ENCODE data around the gene SLC6A3. TPM values are rescaled to one million over a fixed set of nuclear protein-coding genes. Genes with fewer than 3 reads are reported as not detected.
A peak's percentile ranks its signal among the peaks of the same experiment; 100 is the strongest.

The SLC6A3 gene
- total and polyA plus RNA-seq, 2 of the 13 experiments (the other 11 are each of a cell fraction or from before 2014, with no cell fraction given) = 0.01 TPM; not detected in 1

DNA sequence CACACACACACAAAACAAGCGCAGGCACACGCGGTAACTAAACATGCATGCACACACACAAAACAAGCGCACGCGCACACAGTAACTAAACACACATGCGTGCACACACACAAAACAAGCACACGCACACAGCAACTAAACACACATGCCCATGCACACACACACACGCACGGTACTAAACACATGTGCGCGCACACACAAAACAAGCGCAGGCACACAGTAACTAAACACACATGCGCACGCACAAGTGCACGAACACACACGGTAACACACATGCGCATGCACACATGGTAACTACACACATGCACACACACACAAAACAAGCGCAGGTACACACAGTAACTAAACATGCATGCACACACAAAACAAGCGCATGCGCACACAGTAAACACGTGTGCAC lies 19.9 kb upstream of the SLC6A3 start:
- Histone ChIP-seq H3K4me3 (replicated peaks in 1 of 3; ENCODE audit: insufficient read depth in 1 of 3, low read depth in 2 of 3, low read length in 3 of 3) (no peak overlapping the region), H3K9me3 (ENCODE audit: low read length) (no peaks in the 10 kb centered on the region), H3K9ac (ENCODE audit: insufficient read depth, low read depth, low read length) (no peak overlapping the region), H3K36me3 (replicated peaks in 1 of 2; ENCODE audit: control insufficient read depth in 1 of 2, insufficient read depth in 2 of 2, low read length in 2 of 2) (peaks cover 12 to 26% of the 10 kb centered on the region in 2 experiments; a peak in 4 of 5 replicates), H3K4me1 (ENCODE audit: insufficient read depth, low read length) (peaks cover 5% of the 10 kb centered on the region), H3K4me2 (ENCODE audit: low read depth, low read length) (no peak overlapping the region), H4K20me1 (ENCODE audit: insufficient read depth, low read length) (peaks cover 7% of the 10 kb centered on the region; the same call in 1 of the 2 replicates), H2AFZ (ENCODE audit: low read length) (no peak overlapping the region), H3K27me3 (ENCODE audit: control insufficient read depth in 1 of 2, insufficient read depth in 2 of 2, low read length in 2 of 2) (no peaks in the 10 kb centered on the region), H3K79me2 (ENCODE audit: insufficient read depth, low read length) (no peaks in the 10 kb centered on the region), H3K27ac (ENCODE audit: extremely low read length, insufficient read depth, low read length) (no peak overlapping the region)
- FAIRE-seq (no peak), ATAC-seq (no peak), DNase-seq (ENCODE audit: low spot score) (no peak)
- ChIA-PET POLR2A (no interaction called here), CTCF (ENCODE audit: low intra/inter-chr PET ratio, low total read pairs) (no interaction called here)
- intact Hi-C loops (cut with micrococcal nuclease; ENCODE audit: unreplicated experiment) = no loop called here
- TF ChIP-seq, protein P1, sequence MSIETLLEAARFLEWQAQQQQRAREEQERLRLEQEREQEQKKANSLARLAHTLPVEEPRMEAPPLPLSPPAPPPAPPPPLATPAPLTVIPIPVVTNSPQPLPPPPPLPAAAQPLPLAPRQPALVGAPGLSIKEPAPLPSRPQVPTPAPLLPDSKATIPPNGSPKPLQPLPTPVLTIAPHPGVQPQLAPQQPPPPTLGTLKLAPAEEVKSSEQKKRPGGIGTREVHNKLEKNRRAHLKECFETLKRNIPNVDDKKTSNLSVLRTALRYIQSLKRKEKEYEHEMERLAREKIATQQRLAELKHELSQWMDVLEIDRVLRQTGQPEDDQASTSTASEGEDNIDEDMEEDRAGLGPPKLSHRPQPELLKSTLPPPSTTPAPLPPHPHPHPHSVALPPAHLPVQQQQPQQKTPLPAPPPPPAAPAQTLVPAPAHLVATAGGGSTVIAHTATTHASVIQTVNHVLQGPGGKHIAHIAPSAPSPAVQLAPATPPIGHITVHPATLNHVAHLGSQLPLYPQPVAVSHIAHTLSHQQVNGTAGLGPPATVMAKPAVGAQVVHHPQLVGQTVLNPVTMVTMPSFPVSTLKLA (IDR thresholded peaks at IDR 0.05) = peak; percentile 58
- TF ChIP-seq TOPORS (CRISPR knock-in tag; IDR thresholded peaks at IDR 0.05) = no peak
- no TSS peak for BruUV-seq (replicated peaks)
- in situ Hi-C loops (cut with HindIII; ENCODE audit: extremely low pct_ligation_motif_present, low pct_unique_long_range_greater_than_20kb) = no loop called here
- 98% methylated on average over 22 of the region's 22 CpGs for WGBS (ENCODE audit: low lambda C conversion rate)

DNA sequence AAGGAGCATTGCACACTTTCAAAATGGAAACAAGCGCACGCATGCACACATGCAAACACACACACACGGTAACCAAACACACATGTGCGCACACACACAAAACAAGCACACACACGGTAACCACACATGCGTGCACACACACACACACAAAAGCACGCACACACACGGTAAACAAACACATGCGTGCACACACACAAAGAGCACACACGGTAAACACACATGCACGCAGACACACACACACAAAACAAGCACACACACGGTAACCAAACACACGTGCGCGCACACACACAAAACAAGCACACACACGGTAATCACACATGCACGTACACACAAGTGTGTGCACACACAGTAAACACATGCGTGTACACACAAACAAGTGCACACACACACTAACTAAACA lies 19.3 kb upstream of the SLC6A3 start:
- in situ Hi-C loops (cut with HindIII; ENCODE audit: extremely low pct_ligation_motif_present, low pct_unique_long_range_greater_than_20kb) = no loop called here
- FAIRE-seq = no peak
- peaks cover 7% of the 10 kb centered on the region; the same call in 1 of the 2 replicates for H4K20me1 ChIP-seq (ENCODE audit: insufficient read depth, low read length)
- TF ChIP-seq, protein P2, sequence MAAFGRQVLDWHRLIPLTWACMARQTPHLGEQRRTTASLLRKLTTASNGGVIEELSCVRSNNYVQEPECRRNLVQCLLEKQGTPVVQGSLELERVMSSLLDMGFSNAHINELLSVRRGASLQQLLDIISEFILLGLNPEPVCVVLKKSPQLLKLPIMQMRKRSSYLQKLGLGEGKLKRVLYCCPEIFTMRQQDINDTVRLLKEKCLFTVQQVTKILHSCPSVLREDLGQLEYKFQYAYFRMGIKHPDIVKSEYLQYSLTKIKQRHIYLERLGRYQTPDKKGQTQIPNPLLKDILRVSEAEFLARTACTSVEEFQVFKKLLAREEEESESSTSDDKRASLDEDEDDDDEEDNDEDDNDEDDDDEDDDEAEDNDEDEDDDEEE (CRISPR knock-in tag; IDR thresholded peaks at IDR 0.05) = no peak
- TF ChIP-seq, protein P1 (IDR thresholded peaks at IDR 0.05) = peak; percentile 81
- TF ChIP-seq POLR2A (IDR thresholded peaks at IDR 0.05; ENCODE audit: insufficient read depth in 1 of 2, low read depth in 2 of 2, low read length in 2 of 2) (peak in 1 of 2 experiments; percentile 5; a peak in 1 of 4 replicates), TARDBP (CRISPR knock-in tag; IDR thresholded peaks at IDR 0.05) (peak; percentile 61), ARHGAP35 (CRISPR knock-in tag; IDR thresholded peaks at IDR 0.05; ENCODE audit: borderline replicate concordance) (no peak)
- TF ChIP-seq, protein P3, sequence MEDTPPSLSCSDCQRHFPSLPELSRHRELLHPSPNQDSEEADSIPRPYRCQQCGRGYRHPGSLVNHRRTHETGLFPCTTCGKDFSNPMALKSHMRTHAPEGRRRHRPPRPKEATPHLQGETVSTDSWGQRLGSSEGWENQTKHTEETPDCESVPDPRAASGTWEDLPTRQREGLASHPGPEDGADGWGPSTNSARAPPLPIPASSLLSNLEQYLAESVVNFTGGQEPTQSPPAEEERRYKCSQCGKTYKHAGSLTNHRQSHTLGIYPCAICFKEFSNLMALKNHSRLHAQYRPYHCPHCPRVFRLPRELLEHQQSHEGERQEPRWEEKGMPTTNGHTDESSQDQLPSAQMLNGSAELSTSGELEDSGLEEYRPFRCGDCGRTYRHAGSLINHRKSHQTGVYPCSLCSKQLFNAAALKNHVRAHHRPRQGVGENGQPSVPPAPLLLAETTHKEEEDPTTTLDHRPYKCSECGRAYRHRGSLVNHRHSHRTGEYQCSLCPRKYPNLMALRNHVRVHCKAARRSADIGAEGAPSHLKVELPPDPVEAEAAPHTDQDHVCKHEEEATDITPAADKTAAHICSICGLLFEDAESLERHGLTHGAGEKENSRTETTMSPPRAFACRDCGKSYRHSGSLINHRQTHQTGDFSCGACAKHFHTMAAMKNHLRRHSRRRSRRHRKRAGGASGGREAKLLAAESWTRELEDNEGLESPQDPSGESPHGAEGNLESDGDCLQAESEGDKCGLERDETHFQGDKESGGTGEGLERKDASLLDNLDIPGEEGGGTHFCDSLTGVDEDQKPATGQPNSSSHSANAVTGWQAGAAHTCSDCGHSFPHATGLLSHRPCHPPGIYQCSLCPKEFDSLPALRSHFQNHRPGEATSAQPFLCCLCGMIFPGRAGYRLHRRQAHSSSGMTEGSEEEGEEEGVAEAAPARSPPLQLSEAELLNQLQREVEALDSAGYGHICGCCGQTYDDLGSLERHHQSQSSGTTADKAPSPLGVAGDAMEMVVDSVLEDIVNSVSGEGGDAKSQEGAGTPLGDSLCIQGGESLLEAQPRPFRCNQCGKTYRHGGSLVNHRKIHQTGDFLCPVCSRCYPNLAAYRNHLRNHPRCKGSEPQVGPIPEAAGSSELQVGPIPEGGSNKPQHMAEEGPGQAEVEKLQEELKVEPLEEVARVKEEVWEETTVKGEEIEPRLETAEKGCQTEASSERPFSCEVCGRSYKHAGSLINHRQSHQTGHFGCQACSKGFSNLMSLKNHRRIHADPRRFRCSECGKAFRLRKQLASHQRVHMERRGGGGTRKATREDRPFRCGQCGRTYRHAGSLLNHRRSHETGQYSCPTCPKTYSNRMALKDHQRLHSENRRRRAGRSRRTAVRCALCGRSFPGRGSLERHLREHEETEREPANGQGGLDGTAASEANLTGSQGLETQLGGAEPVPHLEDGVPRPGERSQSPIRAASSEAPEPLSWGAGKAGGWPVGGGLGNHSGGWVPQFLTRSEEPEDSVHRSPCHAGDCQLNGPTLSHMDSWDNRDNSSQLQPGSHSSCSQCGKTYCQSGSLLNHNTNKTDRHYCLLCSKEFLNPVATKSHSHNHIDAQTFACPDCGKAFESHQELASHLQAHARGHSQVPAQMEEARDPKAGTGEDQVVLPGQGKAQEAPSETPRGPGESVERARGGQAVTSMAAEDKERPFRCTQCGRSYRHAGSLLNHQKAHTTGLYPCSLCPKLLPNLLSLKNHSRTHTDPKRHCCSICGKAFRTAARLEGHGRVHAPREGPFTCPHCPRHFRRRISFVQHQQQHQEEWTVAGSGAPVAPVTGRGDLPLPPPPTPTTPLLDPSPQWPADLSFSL (CRISPR knock-in tag; IDR thresholded peaks at IDR 0.05) = peak; percentile 32; the same call in 1 of the 2 replicates

More for the DNA sequence above, 19.3 kb upstream of the SLC6A3 start:
- intact Hi-C loops (cut with micrococcal nuclease; ENCODE audit: unreplicated experiment) = no loop called here
- Histone ChIP-seq H3K9me3 (ENCODE audit: low read length) (no peaks in the 10 kb centered on the region), H3K27me3 (ENCODE audit: control insufficient read depth in 1 of 2, insufficient read depth in 2 of 2, low read length in 2 of 2) (no peaks in the 10 kb centered on the region), H3K9ac (ENCODE audit: insufficient read depth, low read depth, low read length) (no peak overlapping the region), H3K4me3 (replicated peaks in 1 of 3; ENCODE audit: insufficient read depth in 1 of 3, low read depth in 2 of 3, low read length in 3 of 3) (no peak overlapping the region), H2AFZ (ENCODE audit: low read length) (no peak overlapping the region), H3K79me2 (ENCODE audit: insufficient read depth, low read length) (no peaks in the 10 kb centered on the region), H3K4me1 (ENCODE audit: insufficient read depth, low read length) (no peaks in the 10 kb centered on the region), H3K4me2 (ENCODE audit: low read depth, low read length) (no peak overlapping the region), H3K36me3 (replicated peaks in 1 of 2; ENCODE audit: control insufficient read depth in 1 of 2, insufficient read depth in 2 of 2, low read length in 2 of 2) (peaks cover 9 to 22% of the 10 kb centered on the region in 2 experiments; a peak in 4 of 5 replicates), H3K27ac (ENCODE audit: extremely low read length, insufficient read depth, low read length) (no peak overlapping the region)
- WGBS (ENCODE audit: low lambda C conversion rate) = 91% methylated on average over 18 of the region's 18 CpGs
- POLR2A ChIA-PET = no interaction called here
- BruUV-seq (replicated peaks) = no TSS peak
- no peak for DNase-seq (ENCODE audit: low spot score)
- no peak for ATAC-seq
- CTCF ChIA-PET (ENCODE audit: low intra/inter-chr PET ratio, low total read pairs) = no interaction called here
